ENCODE data around the gene PCCB. TPM values are rescaled to one million over a fixed set of nuclear protein-coding genes. Genes with fewer than 3 reads are reported as not detected.

PCCB gene
- total RNA-seq, 1 experiment from 2014 or later = 69.0 TPM

DNA sequence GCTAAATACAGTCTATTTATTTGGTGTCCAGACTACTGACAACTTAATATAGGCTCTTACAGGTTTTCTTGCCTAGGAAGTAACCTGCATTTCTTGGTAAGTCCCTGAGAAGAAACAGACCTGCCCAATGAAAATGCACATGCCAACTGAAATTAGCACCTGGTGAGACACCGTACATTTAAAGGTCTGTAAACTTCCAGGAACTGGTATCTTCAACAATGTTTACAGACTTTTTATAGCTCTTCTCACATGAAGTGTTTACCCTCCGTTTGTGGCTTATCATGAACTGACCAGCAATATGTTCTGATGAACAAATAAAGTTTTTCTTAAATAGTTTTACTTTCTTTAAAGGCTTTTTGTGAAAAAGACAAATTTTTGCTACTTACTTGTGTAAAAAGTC lies 93.3 kb downstream of the PCCB start:
- no peak for ATAC-seq
- Mint-ChIP-seq H3K36me3 (peaks cover 10% of the 10 kb centered on the region), H3K27me3 (ENCODE audit: low read depth) (no peaks in the 10 kb centered on the region), H3K9me3 (no peaks in the 10 kb centered on the region), H3K4me1 (peaks cover 10% of the 10 kb centered on the region), H3K4me3 (no peak overlapping the region), H3K27ac (no peak overlapping the region)
- no peak for DNase-seq (ENCODE audit: low spot score)
- CTCF ChIA-PET = interaction anchor here (1.0 kb wide), 1 partner anchor 8 kb away, joined by 5 read pairs; no protein-coding TSS in a partner anchor
- TF ChIP-seq, protein P1, sequence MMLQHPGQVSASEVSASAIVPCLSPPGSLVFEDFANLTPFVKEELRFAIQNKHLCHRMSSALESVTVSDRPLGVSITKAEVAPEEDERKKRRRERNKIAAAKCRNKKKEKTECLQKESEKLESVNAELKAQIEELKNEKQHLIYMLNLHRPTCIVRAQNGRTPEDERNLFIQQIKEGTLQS (CRISPR knock-in tag; conservative IDR thresholded peaks at IDR 0.05) = no peak
- TF ChIP-seq RELA (CRISPR knock-in tag; IDR thresholded peaks at IDR 0.05; ENCODE audit: borderline replicate concordance) (no peak), NR3C1 (CRISPR knock-in tag; conservative IDR thresholded peaks at IDR 0.05; ENCODE audit: low read depth) (no peak), EMX1 (CRISPR knock-in tag; IDR thresholded peaks at IDR 0.05) (no peak), JAZF1 (CRISPR knock-in tag; IDR thresholded peaks at IDR 0.05) (no peak), SOX15 (CRISPR knock-in tag; IDR thresholded peaks at IDR 0.05) (no peak), SMAD3 (CRISPR knock-in tag; IDR thresholded peaks at IDR 0.05; ENCODE audit: borderline replicate concordance) (no peak), ZNF423 (CRISPR knock-in tag; IDR thresholded peaks at IDR 0.05) (no peak), GABPB1 (CRISPR knock-in tag; IDR thresholded peaks at IDR 0.05) (no peak)
- TF ChIP-seq, protein P2, sequence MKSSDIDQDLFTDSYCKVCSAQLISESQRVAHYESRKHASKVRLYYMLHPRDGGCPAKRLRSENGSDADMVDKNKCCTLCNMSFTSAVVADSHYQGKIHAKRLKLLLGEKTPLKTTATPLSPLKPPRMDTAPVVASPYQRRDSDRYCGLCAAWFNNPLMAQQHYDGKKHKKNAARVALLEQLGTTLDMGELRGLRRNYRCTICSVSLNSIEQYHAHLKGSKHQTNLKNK (CRISPR knock-in tag; IDR thresholded peaks at IDR 0.05) = no peak
- TF ChIP-seq, protein P3, sequence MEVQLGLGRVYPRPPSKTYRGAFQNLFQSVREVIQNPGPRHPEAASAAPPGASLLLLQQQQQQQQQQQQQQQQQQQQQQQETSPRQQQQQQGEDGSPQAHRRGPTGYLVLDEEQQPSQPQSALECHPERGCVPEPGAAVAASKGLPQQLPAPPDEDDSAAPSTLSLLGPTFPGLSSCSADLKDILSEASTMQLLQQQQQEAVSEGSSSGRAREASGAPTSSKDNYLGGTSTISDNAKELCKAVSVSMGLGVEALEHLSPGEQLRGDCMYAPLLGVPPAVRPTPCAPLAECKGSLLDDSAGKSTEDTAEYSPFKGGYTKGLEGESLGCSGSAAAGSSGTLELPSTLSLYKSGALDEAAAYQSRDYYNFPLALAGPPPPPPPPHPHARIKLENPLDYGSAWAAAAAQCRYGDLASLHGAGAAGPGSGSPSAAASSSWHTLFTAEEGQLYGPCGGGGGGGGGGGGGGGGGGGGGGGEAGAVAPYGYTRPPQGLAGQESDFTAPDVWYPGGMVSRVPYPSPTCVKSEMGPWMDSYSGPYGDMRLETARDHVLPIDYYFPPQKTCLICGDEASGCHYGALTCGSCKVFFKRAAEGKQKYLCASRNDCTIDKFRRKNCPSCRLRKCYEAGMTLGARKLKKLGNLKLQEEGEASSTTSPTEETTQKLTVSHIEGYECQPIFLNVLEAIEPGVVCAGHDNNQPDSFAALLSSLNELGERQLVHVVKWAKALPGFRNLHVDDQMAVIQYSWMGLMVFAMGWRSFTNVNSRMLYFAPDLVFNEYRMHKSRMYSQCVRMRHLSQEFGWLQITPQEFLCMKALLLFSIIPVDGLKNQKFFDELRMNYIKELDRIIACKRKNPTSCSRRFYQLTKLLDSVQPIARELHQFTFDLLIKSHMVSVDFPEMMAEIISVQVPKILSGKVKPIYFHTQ (CRISPR knock-in tag; IDR thresholded peaks at IDR 0.05) = no peak
- TF ChIP-seq, protein P4, sequence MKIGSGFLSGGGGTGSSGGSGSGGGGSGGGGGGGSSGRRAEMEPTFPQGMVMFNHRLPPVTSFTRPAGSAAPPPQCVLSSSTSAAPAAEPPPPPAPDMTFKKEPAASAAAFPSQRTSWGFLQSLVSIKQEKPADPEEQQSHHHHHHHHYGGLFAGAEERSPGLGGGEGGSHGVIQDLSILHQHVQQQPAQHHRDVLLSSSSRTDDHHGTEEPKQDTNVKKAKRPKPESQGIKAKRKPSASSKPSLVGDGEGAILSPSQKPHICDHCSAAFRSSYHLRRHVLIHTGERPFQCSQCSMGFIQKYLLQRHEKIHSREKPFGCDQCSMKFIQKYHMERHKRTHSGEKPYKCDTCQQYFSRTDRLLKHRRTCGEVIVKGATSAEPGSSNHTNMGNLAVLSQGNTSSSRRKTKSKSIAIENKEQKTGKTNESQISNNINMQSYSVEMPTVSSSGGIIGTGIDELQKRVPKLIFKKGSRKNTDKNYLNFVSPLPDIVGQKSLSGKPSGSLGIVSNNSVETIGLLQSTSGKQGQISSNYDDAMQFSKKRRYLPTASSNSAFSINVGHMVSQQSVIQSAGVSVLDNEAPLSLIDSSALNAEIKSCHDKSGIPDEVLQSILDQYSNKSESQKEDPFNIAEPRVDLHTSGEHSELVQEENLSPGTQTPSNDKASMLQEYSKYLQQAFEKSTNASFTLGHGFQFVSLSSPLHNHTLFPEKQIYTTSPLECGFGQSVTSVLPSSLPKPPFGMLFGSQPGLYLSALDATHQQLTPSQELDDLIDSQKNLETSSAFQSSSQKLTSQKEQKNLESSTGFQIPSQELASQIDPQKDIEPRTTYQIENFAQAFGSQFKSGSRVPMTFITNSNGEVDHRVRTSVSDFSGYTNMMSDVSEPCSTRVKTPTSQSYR (CRISPR knock-in tag; IDR thresholded peaks at IDR 0.05) = no peak
- TF ChIP-seq, protein P5, sequence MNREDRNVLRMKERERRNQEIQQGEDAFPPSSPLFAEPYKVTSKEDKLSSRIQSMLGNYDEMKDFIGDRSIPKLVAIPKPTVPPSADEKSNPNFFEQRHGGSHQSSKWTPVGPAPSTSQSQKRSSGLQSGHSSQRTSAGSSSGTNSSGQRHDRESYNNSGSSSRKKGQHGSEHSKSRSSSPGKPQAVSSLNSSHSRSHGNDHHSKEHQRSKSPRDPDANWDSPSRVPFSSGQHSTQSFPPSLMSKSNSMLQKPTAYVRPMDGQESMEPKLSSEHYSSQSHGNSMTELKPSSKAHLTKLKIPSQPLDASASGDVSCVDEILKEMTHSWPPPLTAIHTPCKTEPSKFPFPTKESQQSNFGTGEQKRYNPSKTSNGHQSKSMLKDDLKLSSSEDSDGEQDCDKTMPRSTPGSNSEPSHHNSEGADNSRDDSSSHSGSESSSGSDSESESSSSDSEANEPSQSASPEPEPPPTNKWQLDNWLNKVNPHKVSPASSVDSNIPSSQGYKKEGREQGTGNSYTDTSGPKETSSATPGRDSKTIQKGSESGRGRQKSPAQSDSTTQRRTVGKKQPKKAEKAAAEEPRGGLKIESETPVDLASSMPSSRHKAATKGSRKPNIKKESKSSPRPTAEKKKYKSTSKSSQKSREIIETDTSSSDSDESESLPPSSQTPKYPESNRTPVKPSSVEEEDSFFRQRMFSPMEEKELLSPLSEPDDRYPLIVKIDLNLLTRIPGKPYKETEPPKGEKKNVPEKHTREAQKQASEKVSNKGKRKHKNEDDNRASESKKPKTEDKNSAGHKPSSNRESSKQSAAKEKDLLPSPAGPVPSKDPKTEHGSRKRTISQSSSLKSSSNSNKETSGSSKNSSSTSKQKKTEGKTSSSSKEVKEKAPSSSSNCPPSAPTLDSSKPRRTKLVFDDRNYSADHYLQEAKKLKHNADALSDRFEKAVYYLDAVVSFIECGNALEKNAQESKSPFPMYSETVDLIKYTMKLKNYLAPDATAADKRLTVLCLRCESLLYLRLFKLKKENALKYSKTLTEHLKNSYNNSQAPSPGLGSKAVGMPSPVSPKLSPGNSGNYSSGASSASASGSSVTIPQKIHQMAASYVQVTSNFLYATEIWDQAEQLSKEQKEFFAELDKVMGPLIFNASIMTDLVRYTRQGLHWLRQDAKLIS (CRISPR knock-in tag; IDR thresholded peaks at IDR 0.05; ENCODE audit: borderline replicate concordance) = no peak
- TF ChIP-seq, protein P6, sequence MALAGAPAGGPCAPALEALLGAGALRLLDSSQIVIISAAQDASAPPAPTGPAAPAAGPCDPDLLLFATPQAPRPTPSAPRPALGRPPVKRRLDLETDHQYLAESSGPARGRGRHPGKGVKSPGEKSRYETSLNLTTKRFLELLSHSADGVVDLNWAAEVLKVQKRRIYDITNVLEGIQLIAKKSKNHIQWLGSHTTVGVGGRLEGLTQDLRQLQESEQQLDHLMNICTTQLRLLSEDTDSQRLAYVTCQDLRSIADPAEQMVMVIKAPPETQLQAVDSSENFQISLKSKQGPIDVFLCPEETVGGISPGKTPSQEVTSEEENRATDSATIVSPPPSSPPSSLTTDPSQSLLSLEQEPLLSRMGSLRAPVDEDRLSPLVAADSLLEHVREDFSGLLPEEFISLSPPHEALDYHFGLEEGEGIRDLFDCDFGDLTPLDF (CRISPR knock-in tag; IDR thresholded peaks at IDR 0.05) = no peak
- TF ChIP-seq, protein P7, sequence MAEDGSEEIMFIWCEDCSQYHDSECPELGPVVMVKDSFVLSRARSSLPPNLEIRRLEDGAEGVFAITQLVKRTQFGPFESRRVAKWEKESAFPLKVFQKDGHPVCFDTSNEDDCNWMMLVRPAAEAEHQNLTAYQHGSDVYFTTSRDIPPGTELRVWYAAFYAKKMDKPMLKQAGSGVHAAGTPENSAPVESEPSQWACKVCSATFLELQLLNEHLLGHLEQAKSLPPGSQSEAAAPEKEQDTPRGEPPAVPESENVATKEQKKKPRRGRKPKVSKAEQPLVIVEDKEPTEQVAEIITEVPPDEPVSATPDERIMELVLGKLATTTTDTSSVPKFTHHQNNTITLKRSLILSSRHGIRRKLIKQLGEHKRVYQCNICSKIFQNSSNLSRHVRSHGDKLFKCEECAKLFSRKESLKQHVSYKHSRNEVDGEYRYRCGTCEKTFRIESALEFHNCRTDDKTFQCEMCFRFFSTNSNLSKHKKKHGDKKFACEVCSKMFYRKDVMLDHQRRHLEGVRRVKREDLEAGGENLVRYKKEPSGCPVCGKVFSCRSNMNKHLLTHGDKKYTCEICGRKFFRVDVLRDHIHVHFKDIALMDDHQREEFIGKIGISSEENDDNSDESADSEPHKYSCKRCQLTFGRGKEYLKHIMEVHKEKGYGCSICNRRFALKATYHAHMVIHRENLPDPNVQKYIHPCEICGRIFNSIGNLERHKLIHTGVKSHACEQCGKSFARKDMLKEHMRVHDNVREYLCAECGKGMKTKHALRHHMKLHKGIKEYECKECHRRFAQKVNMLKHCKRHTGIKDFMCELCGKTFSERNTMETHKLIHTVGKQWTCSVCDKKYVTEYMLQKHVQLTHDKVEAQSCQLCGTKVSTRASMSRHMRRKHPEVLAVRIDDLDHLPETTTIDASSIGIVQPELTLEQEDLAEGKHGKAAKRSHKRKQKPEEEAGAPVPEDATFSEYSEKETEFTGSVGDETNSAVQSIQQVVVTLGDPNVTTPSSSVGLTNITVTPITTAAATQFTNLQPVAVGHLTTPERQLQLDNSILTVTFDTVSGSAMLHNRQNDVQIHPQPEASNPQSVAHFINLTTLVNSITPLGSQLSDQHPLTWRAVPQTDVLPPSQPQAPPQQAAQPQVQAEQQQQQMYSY (CRISPR knock-in tag; IDR thresholded peaks at IDR 0.05) = no peak
- POLR2A ChIA-PET = no interaction called here
